Measurements from ENCODE around the gene VRTN.

DNA sequence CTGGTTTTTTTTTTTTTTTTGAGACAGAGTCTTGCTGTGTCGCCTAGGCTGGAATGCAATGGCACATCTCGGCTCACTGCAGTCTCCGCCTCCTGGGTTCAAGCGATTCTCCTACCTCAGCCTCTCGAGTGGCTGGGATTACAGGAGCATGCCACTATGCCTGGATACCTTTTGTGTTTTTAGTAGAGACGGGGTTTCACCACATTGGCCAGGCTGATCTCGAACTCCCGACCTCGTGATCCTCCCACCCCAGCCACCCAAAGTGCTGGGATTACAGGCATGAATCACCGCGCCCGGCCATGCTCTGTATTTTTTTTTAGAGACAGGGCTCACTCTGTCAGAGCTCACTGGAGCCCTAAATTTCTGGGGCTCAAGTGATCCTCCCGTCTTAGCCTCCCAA is 32.6 kb downstream of the VRTN start:
- TF ChIP-seq EP300 (IDR thresholded peaks at IDR 0.05) (no peak), POLR2A (IDR thresholded peaks at IDR 0.05) (no peak)
- TF ChIP-seq, protein P1, sequence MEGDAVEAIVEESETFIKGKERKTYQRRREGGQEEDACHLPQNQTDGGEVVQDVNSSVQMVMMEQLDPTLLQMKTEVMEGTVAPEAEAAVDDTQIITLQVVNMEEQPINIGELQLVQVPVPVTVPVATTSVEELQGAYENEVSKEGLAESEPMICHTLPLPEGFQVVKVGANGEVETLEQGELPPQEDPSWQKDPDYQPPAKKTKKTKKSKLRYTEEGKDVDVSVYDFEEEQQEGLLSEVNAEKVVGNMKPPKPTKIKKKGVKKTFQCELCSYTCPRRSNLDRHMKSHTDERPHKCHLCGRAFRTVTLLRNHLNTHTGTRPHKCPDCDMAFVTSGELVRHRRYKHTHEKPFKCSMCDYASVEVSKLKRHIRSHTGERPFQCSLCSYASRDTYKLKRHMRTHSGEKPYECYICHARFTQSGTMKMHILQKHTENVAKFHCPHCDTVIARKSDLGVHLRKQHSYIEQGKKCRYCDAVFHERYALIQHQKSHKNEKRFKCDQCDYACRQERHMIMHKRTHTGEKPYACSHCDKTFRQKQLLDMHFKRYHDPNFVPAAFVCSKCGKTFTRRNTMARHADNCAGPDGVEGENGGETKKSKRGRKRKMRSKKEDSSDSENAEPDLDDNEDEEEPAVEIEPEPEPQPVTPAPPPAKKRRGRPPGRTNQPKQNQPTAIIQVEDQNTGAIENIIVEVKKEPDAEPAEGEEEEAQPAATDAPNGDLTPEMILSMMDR (IDR thresholded peaks at IDR 0.05) = no peak
